HS-27A (cell line): ENCODE results near the gene GBE1.
"Not testable (repeated sequence)": the region's sequence is repeated elsewhere in the genome, so short reads cannot be mapped to it uniquely, and the experiment has no call there.

ENCODE experiments used
- DNase-seq: peaks from one replicate; pipeline ENCODE4 v3.0.0-alpha.2; 2012; ENCODE audit warnings: low read depth, missing footprints

Gene GBE1

GRCh38 chr3:81753416-81754027 is 7.9 kb downstream of the GBE1 start:
- no peak for DNase-seq

- no peak for DNase-seq
Measured at GRCh38 chr3:81752604-81753003, 8.8 kb downstream of the GBE1 start.

DNA sequence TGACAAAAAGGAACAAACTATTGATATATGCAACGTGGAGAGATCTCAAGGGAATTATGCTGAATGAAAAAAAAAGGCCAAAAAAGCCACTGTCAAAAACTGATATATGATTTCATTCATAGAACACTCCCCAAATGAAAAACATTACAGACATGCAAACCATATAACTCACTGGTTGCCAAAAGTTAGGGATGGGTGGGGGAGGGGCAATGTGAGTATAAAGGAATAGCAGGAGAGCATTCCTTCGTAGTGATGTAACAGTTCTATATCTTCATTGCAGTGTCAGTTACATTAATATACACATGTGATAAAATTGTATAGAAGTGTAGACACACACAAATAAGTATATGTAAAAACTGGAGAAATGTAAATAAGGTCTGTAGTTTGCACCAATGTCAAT is 12.2 kb downstream of the GBE1 start:
- DNase-seq: no peak

DNA sequence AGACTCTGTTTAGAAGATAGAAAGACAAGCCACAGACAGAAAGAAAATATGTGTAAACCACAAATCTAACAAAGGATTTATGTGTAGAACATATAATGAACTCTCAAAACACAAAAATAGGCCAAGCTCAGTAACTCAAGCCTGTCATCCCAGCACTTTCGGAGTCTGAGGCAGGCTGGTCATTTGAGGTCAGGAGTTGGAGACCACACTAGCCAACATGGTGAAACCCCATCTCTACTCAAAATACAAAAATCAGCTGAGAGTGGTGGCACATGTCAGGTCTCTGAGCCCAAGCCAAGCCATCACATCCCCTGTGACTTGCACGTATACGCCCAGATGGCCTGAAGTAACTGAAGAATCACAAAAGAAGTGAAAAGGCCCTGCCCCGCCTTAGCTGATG is 14.2 kb downstream of the GBE1 start:
- not testable (repeated sequence) for DNase-seq

DNA sequence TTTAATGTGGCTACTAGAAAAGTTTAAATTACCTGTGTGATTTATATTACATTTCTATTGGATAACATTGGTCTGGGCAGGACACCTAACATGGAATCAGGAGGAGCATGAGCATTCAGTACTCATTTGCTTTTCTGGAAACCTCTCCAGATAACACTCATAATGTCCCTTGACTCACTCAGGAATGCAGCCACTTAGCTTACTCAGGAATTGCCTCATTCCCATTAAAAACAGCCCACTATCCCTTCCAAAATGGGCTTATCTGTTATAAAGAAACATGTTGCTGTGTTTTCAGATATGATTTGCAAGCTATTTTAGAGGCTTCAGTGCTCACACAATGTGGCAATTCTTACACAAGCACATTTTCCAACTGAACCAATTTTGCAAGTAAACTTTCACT is 17.1 kb downstream of the GBE1 start:
- peak; percentile 88 for DNase-seq

GRCh38 chr3:81743096-81744025 is 18.1 kb downstream of the GBE1 start:
- peak; percentile 97 for DNase-seq

GRCh38 chr3:81742581-81742980 is 18.9 kb downstream of the GBE1 start:
- DNase-seq: no peak

DNA sequence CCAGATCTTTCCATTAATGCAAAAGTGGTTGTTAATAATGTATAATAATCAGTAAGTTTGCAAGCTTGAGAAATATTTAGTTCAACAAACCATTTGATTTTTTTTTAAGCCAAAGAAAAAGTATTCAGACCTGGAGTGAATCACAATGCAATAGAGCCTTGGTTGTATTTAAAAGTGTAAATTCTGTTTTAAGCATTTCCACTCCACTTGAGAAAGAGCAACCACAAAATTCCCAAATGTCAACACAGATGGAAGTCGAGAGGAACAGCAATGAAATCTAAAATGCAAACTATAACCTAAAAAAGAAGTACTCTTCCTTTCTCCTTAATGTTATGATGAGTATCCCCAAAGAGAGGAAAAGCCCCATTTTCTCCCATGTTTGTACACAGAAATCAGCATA is 20.2 kb downstream of the GBE1 start:
- no peak for DNase-seq

DNA sequence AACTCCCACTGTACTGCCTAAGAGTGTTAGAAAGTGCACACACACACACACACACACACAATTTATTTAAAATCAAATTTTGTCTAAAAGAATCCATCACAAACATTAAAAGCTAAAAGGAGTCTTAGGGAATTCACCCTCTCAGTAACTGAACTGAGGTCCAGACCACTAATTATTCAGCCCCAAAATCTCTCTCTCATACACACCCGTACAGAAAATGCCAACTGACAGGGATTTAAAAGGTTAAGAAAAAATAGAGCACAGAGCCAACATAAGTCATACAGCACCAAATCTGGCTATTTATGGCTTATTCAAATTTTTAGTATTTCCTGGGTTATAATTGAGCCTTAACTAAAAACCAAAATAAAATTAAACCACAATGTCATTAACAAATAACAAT is 20.7 kb downstream of the GBE1 start:
- no peak for DNase-seq

- no peak for DNase-seq
Measured at GRCh38 chr3:81735334-81735733, 26.1 kb downstream of the GBE1 start.

GRCh38 chr3:81734742-81735141 is 26.7 kb downstream of the GBE1 start:
- DNase-seq: no peak

DNA sequence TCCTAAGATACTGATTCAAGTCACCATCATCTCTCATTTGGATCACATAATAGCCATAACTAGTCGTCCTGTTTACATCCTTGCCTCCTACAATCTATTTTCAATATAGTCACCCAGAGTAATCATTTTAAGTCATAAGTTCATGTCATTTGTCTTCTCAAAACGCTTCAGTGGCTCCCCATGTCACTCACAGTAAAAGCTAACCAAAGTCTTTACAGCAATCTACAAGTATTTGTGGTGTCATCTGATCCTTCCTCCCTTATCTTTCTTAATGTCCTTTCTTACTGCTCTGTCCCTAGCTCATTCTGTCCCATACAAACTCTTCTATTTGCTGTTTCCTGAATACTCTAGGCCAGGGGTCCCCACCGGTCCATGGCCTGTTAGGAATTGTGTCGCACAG is 28.8 kb downstream of the GBE1 start:
- no peak for DNase-seq

DNA sequence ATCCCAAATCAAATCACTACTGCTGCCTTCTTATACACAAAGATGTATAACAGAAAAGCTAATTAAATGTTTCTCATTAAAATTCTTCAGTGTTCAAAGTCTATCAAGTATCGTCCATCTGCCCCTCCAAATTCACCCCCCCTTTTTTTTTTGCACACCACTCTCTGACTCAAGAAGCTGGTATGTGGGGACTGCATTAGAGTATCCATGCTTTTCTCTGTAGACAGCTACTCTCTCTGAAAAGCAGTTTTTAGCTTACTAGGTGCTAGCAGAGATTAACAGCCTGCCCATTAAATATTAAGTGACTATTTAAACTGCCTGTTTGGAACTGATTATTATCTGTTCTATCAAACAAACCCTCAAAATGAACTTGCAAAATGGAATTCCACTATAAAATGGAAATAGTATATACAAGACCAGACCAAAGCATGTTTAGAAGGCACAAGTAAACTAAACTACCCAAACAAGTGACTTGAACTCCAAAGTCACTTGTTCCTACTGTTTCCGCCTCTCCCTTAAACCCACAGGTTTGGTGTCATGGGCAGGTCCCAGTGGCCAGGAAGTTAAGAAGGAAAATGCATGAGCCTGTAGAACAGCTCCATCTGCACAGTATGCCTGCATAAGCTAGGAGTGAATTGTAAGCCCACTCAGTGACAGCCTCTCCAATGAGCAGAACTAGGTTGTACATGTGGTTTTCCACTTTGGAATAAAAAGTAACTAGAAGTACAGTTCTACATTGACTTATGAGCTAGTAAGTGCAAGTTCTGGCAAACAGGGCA is 32.5 kb downstream of the GBE1 start:
- DNase-seq: no peak

DNA sequence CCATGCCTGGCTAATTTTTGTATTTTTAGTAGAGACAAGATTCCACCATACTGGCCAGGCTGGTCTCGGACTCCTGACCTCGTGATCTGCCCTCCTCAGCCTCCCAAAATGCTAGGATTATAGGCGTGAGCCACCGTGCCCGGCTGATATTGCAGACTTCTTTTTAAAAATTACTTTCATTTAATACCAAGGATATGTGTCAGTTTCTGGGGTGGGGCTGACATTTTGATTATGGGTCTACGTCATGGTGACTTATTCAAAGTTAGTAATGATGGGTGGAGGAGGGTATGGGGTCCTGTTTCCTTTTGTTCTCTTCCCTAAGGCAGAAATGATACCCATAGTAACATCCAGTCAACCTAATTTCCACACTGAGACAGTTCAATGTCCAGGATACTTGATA is 34.7 kb downstream of the GBE1 start:
- DNase-seq: peak; percentile 79

DNA sequence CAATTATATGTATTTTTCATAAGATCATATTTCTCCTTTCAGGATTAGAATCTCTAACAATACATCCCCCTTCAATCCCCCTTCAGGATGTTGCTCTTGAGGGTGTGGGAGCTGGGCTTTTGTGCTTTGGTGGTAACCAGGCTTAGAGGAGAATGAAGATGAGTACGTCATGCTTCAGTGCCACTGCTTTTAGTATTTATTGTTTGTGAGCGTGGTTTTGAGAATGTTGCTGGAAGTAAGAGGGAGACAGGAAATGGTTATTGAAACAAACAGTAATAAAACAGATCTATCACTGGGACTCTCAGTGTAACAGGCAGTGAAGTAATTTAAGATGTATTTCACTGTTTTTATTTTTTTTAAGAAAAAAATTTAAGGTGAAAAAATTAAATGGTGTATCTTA is 35.3 kb downstream of the GBE1 start:
- no peak for DNase-seq

DNA sequence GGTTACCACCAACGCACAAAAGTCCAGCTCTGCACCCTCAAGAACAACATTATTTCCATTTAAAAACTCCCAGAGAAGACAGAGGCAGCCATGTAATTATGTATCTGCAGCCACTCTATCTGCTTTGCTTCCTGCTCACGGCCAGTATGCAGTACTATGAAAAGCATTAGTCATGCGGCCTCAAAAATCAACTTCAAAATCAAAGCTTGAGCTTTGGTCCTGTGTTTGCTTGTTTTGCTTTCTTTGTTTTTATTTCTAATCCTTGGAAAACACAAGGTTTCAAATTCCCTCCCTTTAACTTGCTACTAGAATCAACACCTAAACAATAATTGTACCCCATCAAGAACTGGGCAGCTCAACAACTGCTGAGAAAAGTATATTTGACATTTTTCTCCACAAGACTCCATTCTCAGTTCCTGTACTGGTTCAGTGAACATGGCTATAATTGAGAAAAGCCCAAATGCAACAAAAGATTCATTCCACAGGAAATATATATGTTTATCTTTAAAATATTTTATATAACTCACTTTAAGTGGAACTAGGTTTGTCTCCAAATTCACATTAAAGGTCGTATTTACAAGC is 37.6 kb downstream of the GBE1 start:
- no peak for DNase-seq

DNA sequence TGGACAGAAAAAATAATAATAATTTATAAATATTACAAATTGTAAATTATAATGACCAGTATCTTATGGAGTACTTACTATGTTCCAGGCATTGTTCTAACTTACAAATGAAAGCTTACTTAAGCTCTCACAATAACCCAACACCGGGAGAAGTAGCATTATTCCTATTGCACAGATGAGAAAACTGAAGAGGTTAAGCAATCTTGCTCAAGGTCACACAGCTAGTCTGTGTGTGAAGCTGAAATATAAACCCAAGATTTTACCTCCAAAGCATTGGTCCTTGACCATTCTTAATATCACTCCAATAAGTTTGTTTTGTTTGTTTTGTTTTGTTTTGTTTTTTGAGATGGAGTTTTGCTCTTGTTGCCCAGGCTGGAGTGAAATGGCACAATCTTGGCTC is 43.1 kb downstream of the GBE1 start:
- DNase-seq: no peak

GRCh38 chr3:81716870-81717509 is 44.5 kb downstream of the GBE1 start:
- no peak for DNase-seq

DNA sequence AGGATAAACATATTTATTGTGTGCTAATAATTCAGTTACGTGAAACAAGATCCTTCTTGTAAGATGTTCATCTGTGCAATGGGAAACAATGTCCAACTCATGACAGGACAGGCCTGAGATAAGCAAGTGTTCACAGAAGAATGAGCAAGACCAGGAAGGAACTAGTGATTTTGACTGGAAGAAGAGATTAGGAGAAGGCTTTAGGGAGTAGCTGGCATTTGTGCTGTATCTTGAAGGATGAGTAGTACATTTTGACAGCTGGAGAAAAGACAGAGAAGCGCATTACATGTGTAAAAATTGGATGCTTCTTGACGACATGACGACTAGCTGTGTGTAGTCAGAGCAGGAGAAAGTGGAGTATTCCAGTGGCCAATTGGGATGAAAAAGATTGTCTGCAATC is 48.4 kb downstream of the GBE1 start:
- DNase-seq: no peak

DNA sequence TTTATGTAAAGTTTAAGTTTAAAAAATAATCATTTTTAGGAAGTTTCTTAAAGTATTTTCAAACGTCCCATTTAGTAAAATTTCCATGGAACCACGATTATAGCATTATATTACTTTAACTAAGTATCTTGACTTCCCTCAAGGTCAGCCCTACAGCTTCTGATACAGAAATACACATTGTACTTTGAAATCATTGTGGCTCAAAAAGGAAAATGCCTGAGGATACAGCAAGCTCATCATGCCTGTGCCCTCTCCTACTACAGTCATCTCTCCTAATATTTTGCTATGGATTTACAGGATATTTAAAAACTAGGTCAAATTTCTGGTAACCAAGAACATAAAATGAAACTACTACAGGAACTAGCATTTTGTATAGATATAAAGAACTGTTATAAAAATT is 51.8 kb downstream of the GBE1 start:
- no peak for DNase-seq

GRCh38 chr3:81707996-81708395 is 53.4 kb downstream of the GBE1 start:
- no peak for DNase-seq

DNA sequence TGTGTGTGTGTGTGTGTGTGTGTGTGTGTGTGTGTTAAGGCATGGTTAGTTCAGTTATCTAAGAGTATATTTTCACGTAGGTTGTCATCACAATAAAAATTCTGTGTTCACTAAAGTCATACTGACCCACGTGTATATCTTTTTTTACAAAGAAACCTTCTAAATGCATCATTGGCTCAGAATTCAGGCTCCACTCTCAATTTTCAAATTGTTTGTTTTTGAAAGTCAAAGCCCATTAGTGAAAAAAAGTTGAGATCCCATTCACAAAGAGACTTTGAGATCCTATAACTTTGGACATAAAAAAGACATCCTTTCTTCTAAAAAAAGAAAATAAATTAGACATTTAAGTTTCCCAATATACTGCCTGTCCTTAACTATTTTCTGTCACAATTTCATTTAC is 59.3 kb downstream of the GBE1 start:
- no peak for DNase-seq
